Smooth muscle cell (in vitro differentiated cells): ENCODE data around the gene SNX5. TPM values are rescaled to one million over a fixed set of nuclear protein-coding genes. Genes with fewer than 3 reads are reported as not detected.

ENCODE experiments used
- DNase-seq: peaks from one replicate; lab custom pipeline; 2025; ENCODE audit not compliant: unreplicated experiment; lab: John Stamatoyannopoulos, UW
- H2AFZ ChIP-seq: fragments of 200-600 bp; sonication (generic); 2 replicates; pipeline ENCODE4 v1.6.0; 2016; ENCODE audit warnings: antibody characterized with exemption, low read depth, mild to moderate bottlenecking
- H3F3A ChIP-seq: fragments of 200-600 bp; sonication (generic); 2 replicates; pipeline ENCODE4 v1.6.0; 2017; ENCODE audit warnings: antibody characterized with exemption, low read depth
- H3K27ac ChIP-seq: fragments of 200-600 bp; sonication (generic); 2 replicates; pipeline ENCODE4 v1.5.1; 2016; ENCODE audit warnings: low read depth, mild to moderate bottlenecking
- H3K27me3 ChIP-seq: fragments of 200-600 bp; sonication (generic); 2 replicates; pipeline ENCODE4 v1.6.1; 2016; ENCODE audit warnings: low read depth, mild to moderate bottlenecking
- H3K36me3 ChIP-seq: fragments of 200-600 bp; sonication (generic); 2 replicates; pipeline ENCODE4 v1.5.1; 2016; ENCODE audit warnings: low read depth
- H3K4me1 ChIP-seq: fragments of 200-600 bp; sonication (generic); 2 replicates; pipeline ENCODE4 v1.5.1; 2016; ENCODE audit warnings: low read depth
- H3K4me2 ChIP-seq: fragments of 200-600 bp; sonication (generic); 2 replicates; pipeline ENCODE4 v1.6.0; 2016; ENCODE audit warnings: mild to moderate bottlenecking
- H3K4me3 ChIP-seq: fragments of 200-600 bp; sonication (generic); 2 replicates; pipeline ENCODE4 v1.5.1; 2016; ENCODE audit warnings: mild to moderate bottlenecking
- H3K79me2 ChIP-seq: fragments of 200-600 bp; sonication (generic); 2 replicates; pipeline ENCODE4 v1.6.0; 2016; ENCODE audit warnings: low read depth, mild to moderate bottlenecking
- H3K9ac ChIP-seq: fragments of 200-600 bp; sonication (generic); 2 replicates; pipeline ENCODE4 v1.6.0; 2016; ENCODE audit warnings: low read depth
- H3K9me3 ChIP-seq: fragments of 200-600 bp; sonication (generic); replicated peaks from 2 replicates; pipeline ENCODE4 v1.5.1; 2016; ENCODE audit warnings: low read depth
- H4K20me1 ChIP-seq: fragments of 200-600 bp; sonication (generic); 2 replicates; pipeline ENCODE4 v1.6.0; 2016; ENCODE audit warnings: low read depth
- CTCF ChIP-seq: fragments of 200-600 bp; sonication (generic); IDR thresholded peaks from 2 replicates; pipeline ENCODE4 v1.5.1; 2017; ENCODE audit warnings: borderline replicate concordance, mild to moderate bottlenecking, antibody characterized with exemption; ENCODE audit not compliant: insufficient read depth, poor library complexity, severe bottlenecking
- WGBS: methylation state at CpG from one replicate; pipeline ENCODE4 v1.1.7; 2016; ENCODE audit warnings: low lambda C conversion rate; 5-methylcytosine and 5-hydroxymethylcytosine counted together
- polyA plus RNA-seq: library from polyadenylated mRNA; unstranded; fragments of >200 nt; fragmentation: Nextera tagmentation; extraction: Ambion mirVana; gene quantifications from 2 replicates; pipeline ENCODE4 v1.2.1, GENCODE V29; 2016
- total RNA-seq: library from RNA; depleted of rRNA; stranded (reverse); fragments of >200 nt; gene quantifications from 2 replicates; pipeline ENCODE4 v1.2.3, GENCODE V29; 2014

SNX5 gene
- total and polyA plus RNA-seq, 2 experiments from 2014 or later: 46.3 to 100 TPM

- H3K36me3 ChIP-seq: peaks cover 59% of the 10 kb centered on the region
- no peak overlapping the region for H3K27ac ChIP-seq
Measured at GRCh38 chr20:17950670-17951069, 17.9 kb downstream of the SNX5 start.

GRCh38 chr20:17949899-17950298 is 18.7 kb downstream of the SNX5 start:
- Histone ChIP-seq H3K4me1 (no peaks in the 10 kb centered on the region), H3K4me2 (no peak overlapping the region), H3K27me3 (no peaks in the 10 kb centered on the region), H3K36me3 (peaks cover 59% of the 10 kb centered on the region), H3K4me3 (no peak overlapping the region), H4K20me1 (peaks cover 84% of the 10 kb centered on the region), H3K79me2 (peaks cover 44% of the 10 kb centered on the region), H3F3A (peaks cover 31% of the 10 kb centered on the region), H2AFZ (no peak overlapping the region), H3K9ac (no peak overlapping the region), H3K27ac (no peak overlapping the region), H3K9me3 (no peaks in the 10 kb centered on the region)
- 94% methylated on average over 4 of the region's 4 CpGs for WGBS
- DNase-seq: no peak
- no peak for TF ChIP-seq CTCF

More at GRCh38 chr20:17950670-17951069, 17.9 kb downstream of the SNX5 start:
- WGBS: 87% methylated on average over 6 of the region's 6 CpGs
- Histone ChIP-seq H3K79me2 (peaks cover 52% of the 10 kb centered on the region), H4K20me1 (peaks cover 88% of the 10 kb centered on the region), H3K9me3 (no peaks in the 10 kb centered on the region), H3K27me3 (no peaks in the 10 kb centered on the region), H3F3A (peaks cover 28% of the 10 kb centered on the region), H3K4me2 (no peak overlapping the region), H3K4me3 (no peak overlapping the region), H2AFZ (no peak overlapping the region), H3K9ac (no peak overlapping the region), H3K4me1 (no peaks in the 10 kb centered on the region)
- DNase-seq: no peak
- no peak for TF ChIP-seq CTCF

GRCh38 chr20:17948442-17948841 is 20.2 kb downstream of the SNX5 start:
- DNase-seq: no peak
- Histone ChIP-seq H3K4me3 (no peak overlapping the region), H3K36me3 (peaks cover 68% of the 10 kb centered on the region), H3K27ac (no peak overlapping the region), H3K4me1 (no peaks in the 10 kb centered on the region), H3K9ac (no peak overlapping the region), H3K79me2 (peaks cover 29% of the 10 kb centered on the region), H3K9me3 (no peaks in the 10 kb centered on the region), H3K4me2 (no peak overlapping the region), H4K20me1 (peaks cover 75% of the 10 kb centered on the region), H3F3A (peaks cover 31% of the 10 kb centered on the region), H2AFZ (no peak overlapping the region), H3K27me3 (no peaks in the 10 kb centered on the region)
- 98% methylated on average over 2 of the region's 2 CpGs for WGBS
- TF ChIP-seq CTCF: no peak

- peaks cover 68% of the 10 kb centered on the region for H4K20me1 ChIP-seq
- no peaks in the 10 kb centered on the region for H3K9me3 ChIP-seq
- WGBS: 93% methylated on average over 5 of the region's 5 CpGs
- peaks cover 31% of the 10 kb centered on the region for H3F3A ChIP-seq
- H3K79me2 ChIP-seq: peaks cover 19% of the 10 kb centered on the region
- no peak overlapping the region for H3K4me2 ChIP-seq
- DNase-seq: no peak
- no peak overlapping the region for H2AFZ ChIP-seq
- TF ChIP-seq CTCF: no peak
- peaks cover 69% of the 10 kb centered on the region for H3K36me3 ChIP-seq
- H3K27me3 ChIP-seq: no peaks in the 10 kb centered on the region
- H3K9ac ChIP-seq: no peak overlapping the region
- no peaks in the 10 kb centered on the region for H3K4me1 ChIP-seq
- no peak overlapping the region for H3K27ac ChIP-seq
- no peak overlapping the region for H3K4me3 ChIP-seq
Measured at GRCh38 chr20:17947474-17947815, 21.1 kb downstream of the SNX5 start.
